AG04449 (cell line): ENCODE results near the gene NDUFA7.

Experiments used
- CTCF ChIA-PET: fragments of 350-600 bp; formaldehyde crosslinking; extraction: SDS; loops from one replicate; lab custom pipeline; 2021; ENCODE audit warnings: antibody characterized with exemption; lab: Yijun Ruan, JAX
- POLR2A ChIA-PET: fragments of 400-600, 350-600 bp; formaldehyde crosslinking; extraction: SDS; loops from one replicate; lab custom pipeline; 2020; ENCODE audit warnings: antibody characterized with exemption, inconsistent platforms; lab: Yijun Ruan, JAX
- DNase-seq: peaks from one replicate; pipeline ENCODE4 v3.0.0-alpha.2; 2010; ENCODE audit warnings: low read depth, low spot score
- H3K4me3 ChIP-seq: 2 replicates; pipeline ENCODE4 v1.5.1; 2011; ENCODE audit warnings: low read depth, mild to moderate bottlenecking, control low read depth, low read length
- CTCF ChIP-seq: IDR thresholded peaks from one replicate; pipeline ENCODE4 v1.5.1; 2011; ENCODE audit warnings: mild to moderate bottlenecking, moderate library complexity, low read length, control low read depth, inconsistent platforms; ENCODE audit not compliant: insufficient read depth; ENCODE audit errors: missing control alignments

NDUFA7 gene

GRCh38 chr19:8363803-8364771 is 42.9 kb upstream of the NDUFA7 start, which contains the start of gene ANGPTL4:
Gene ANGPTL4, plus strand, starts transcription at chr19:8364155. Its CDS starts 167 bp downstream, at chr19:8364322.
- POLR2A ChIA-PET, result interaction anchor here (0.6 to 5.2 kb wide), 9 partner anchors 9 to 205 kb away, joined by 3 to 33 read pairs (median 4); partner anchors contain the start of genes RAB11B and ZNF414
- TF ChIP-seq CTCF, result peak; percentile 23
- peak within 1 kb of the TSS; percentile 58 for H3K4me3 ChIP-seq
- CTCF ChIA-PET, result interaction anchor here (0.7 to 9.3 kb wide), 7 partner anchors 11 to 158 kb away, joined by 3 to 89 read pairs (median 6); partner anchors contain the start of genes MARCHF2 and RAB11B
- no peak for DNase-seq

- no peak overlapping the region for H3K4me3 ChIP-seq
- POLR2A ChIA-PET, result interaction anchor here (0.5 to 2.1 kb wide), 2 partner anchors 36 to 151 kb away, joined by 4 to 8 read pairs; partner anchors contain the start of gene ZNF414
- peak; percentile 94 for DNase-seq
- CTCF ChIA-PET, result interaction anchor here (0.9 to 9.3 kb wide), 11 partner anchors 9 to 217 kb away, joined by 3 to 89 read pairs (median 5); partner anchors contain the start of genes KANK3, MARCHF2 and RAB11B
- no peak for TF ChIP-seq CTCF
These were observed 41.0 kb upstream of the NDUFA7 start for GRCh38 chr19:8361921-8362793.

- ChIA-PET POLR2A (no interaction called here), CTCF (no interaction called here)
- TF ChIP-seq CTCF, result no peak
- no peak overlapping the region for H3K4me3 ChIP-seq
- no peak for DNase-seq
These were observed 39.0 kb upstream of the NDUFA7 start for GRCh38 chr19:8360196-8360595.

GRCh38 chr19:8358948-8359347 is 37.8 kb upstream of the NDUFA7 start:
- no peak for DNase-seq
- POLR2A ChIA-PET, result interaction anchor here (0.6 kb wide), 1 partner anchor 69 kb away, joined by 3 read pairs; no protein-coding TSS in a partner anchor
- CTCF ChIA-PET, result interaction anchor here (0.7 to 2.1 kb wide), 3 partner anchors 17 to 147 kb away, joined by 3 to 8 read pairs (median 4); no protein-coding TSS in a partner anchor
- no peak for TF ChIP-seq CTCF
- H3K4me3 ChIP-seq, result no peak overlapping the region

- POLR2A ChIA-PET, result interaction anchor here (1.0 kb wide), 1 partner anchor 11 kb away, joined by 3 read pairs; no protein-coding TSS in a partner anchor
- CTCF ChIA-PET, result interaction anchor here (0.9 to 2.1 kb wide), 7 partner anchors 9 to 223 kb away, joined by 3 to 8 read pairs (median 4); partner anchors contain the start of gene MARCHF2
- no peak for DNase-seq
These were observed 35.9 kb upstream of the NDUFA7 start for GRCh38 chr19:8357007-8357521.

More at GRCh38 chr19:8357007-8357521, 35.9 kb upstream of the NDUFA7 start:
- H3K4me3 ChIP-seq, result no peak overlapping the region
- TF ChIP-seq CTCF, result no peak
